ENCODE data around the gene SPC24.

SPC24 gene

DNA sequence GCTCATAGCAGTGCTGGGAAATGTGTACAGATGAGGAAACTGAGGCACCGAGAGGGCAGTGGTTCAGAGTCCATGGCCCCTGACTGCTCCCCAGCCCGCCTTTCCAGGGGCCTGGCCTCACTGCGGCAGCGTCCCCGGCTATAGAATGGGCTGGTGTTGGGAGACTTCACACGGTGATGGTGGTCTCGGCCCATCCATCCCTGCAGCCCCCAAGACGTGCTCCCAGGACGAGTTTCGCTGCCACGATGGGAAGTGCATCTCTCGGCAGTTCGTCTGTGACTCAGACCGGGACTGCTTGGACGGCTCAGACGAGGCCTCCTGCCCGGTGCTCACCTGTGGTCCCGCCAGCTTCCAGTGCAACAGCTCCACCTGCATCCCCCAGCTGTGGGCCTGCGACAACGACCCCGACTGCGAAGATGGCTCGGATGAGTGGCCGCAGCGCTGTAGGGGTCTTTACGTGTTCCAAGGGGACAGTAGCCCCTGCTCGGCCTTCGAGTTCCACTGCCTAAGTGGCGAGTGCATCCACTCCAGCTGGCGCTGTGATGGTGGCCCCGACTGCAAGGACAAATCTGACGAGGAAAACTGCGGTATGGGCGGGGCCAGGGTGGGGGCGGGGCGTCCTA, 50.5 kb downstream of the SPC24 start:
- TF ChIP-seq, protein P1, sequence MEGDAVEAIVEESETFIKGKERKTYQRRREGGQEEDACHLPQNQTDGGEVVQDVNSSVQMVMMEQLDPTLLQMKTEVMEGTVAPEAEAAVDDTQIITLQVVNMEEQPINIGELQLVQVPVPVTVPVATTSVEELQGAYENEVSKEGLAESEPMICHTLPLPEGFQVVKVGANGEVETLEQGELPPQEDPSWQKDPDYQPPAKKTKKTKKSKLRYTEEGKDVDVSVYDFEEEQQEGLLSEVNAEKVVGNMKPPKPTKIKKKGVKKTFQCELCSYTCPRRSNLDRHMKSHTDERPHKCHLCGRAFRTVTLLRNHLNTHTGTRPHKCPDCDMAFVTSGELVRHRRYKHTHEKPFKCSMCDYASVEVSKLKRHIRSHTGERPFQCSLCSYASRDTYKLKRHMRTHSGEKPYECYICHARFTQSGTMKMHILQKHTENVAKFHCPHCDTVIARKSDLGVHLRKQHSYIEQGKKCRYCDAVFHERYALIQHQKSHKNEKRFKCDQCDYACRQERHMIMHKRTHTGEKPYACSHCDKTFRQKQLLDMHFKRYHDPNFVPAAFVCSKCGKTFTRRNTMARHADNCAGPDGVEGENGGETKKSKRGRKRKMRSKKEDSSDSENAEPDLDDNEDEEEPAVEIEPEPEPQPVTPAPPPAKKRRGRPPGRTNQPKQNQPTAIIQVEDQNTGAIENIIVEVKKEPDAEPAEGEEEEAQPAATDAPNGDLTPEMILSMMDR (IDR thresholded peaks at IDR 0.05) = no peak

DNA sequence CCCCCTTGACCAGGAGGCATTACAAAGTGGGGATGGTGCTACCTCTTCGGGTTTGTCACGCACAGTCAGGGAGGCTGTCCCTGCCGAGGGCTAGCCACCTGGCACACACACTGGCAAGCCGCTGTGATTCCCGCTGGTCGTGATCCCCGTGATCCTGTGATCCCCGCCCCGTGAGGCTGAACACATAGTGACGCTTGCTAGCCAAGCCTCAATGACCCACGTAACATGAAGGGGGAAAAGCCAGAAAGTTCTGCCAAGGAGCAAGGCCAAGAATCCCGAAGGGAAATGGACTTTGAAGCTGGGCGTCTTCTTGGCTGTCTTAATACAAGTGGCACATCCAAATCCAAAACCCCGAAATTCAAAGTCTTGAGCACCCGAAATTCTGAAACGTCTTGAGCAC, 52.6 kb downstream of the SPC24 start:
- TF ChIP-seq, protein P1 (IDR thresholded peaks at IDR 0.05) = no peak

DNA sequence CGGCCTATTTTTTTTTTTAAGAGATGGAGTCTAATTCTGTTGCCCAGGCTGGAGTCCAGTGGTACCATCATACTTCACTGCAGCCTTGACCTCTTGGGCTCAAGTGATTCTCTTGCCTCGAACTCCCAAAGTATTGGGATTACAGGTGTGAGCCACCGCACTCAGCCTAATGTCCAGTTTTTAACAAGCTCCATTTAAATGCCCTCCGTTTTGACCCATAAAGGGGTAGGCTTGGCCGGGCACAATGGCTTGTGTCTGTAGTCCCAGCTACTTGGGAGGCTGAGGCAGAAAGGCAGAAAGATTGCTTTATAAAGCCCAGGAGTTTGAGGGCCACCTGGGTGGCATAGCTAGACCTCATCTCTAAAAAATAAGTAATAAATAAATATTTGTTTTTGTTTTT, 54.5 kb downstream of the SPC24 start:
- TF ChIP-seq, protein P1 (IDR thresholded peaks at IDR 0.05) = no peak

DNA sequence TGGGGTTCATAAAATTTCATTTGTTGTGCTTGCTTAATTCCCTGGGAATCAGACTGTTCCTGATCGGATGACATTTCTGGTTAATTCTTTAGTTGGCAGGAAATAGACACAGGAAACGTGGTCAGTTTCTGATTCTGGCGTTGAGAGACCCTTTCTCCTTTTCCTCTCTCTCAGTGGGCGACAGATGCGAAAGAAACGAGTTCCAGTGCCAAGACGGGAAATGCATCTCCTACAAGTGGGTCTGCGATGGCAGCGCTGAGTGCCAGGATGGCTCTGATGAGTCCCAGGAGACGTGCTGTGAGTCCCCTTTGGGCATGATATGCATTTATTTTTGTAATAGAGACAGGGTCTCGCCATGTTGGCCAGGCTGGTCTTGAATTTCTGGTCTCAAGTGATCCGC, 55.5 kb downstream of the SPC24 start:
- TF ChIP-seq, protein P1 (IDR thresholded peaks at IDR 0.05) = no peak

DNA sequence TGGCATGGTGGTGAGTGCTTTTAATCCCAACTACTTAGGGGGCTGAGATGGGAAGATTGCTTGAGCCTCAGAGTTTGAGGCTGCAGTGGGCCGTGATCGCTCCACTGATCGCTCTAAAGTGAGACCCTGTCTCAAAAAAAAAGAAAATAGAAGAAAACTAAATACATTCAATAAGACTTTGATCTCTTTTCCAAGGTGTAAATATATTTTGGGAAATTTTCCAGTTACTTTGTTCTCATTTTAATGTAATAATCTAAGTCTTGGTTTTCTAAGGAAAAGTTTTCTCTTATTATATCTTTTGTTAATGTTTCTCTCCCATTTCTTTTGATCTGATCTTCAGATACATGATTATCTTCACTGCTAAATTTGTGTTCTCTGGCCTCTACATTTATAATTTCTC, 56.7 kb downstream of the SPC24 start:
- TF ChIP-seq, protein P1 (IDR thresholded peaks at IDR 0.05) = no peak

DNA sequence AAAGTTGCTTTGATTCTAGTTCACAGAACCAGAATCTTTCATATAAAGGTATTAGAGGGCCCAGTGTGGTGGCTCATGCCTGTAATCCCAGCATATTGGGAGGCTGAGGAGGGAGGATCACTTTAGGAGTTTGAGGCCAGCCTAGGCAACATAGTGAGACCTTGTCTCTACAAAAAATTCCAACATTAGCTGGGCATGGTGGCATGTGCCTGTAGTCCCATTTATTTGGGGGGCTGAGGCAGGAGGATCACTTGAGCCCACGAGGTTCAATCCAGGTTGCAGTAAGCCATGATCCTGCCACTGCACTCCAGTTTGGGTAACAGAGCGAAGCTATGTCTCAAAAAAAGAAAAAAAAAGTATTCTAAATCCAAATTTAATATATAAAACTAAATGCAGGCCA, 57.3 kb downstream of the SPC24 start:
- TF ChIP-seq, protein P1 (IDR thresholded peaks at IDR 0.05) = no peak

DNA sequence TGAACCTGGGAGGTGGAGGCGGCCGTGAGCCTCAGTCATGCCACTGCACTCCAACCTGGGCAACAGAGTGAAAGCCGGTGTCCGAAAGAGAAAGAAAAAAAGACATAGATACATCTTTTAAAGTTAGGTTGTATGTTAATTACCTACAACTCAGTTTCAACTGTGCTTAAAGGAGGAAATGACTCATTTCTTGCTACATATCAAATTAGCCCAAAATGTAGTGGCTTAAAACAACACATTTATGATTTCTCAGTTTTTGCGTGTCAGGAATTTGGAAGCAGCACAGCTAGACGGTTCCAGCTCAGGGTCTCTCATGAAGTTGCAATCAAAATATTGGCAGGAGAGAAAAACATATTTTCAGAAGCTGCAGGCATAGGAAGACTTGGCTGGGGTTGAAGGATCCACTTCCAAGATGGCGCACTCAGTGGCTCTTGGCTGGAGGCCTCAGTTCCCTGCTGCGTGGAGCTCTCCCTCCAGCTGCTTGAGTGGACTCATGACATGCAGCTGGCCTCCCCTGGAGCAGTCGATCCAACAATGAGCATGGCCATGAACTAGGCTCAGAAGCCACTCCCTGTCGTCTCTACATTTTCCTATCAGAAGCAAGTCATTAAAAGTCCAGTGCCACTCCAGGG, 59.3 kb downstream of the SPC24 start:
- TF ChIP-seq, protein P1 (IDR thresholded peaks at IDR 0.05) = no peak
